ENCODE measurements around the gene HMGB1. TPM values are rescaled to one million over a fixed set of nuclear protein-coding genes. Genes with fewer than 3 reads are reported as not detected.

HMGB1 gene
- total RNA-seq, 1 donor from 2014 or later: 264 TPM

GRCh38 chr13:30421093-30422053, 44.4 kb downstream of the HMGB1 start:
- H3K36me3 Mint-ChIP-seq (ENCODE audit: unreplicated experiment): no peaks in the 10 kb centered on the region
- H3K4me1 Mint-ChIP-seq (ENCODE audit: unreplicated experiment): peaks cover 16% of the 10 kb centered on the region
- peak; percentile 89 for DNase-seq (ENCODE audit: extremely low spot score, unreplicated experiment)
- TF ChIP-seq, protein P1, sequence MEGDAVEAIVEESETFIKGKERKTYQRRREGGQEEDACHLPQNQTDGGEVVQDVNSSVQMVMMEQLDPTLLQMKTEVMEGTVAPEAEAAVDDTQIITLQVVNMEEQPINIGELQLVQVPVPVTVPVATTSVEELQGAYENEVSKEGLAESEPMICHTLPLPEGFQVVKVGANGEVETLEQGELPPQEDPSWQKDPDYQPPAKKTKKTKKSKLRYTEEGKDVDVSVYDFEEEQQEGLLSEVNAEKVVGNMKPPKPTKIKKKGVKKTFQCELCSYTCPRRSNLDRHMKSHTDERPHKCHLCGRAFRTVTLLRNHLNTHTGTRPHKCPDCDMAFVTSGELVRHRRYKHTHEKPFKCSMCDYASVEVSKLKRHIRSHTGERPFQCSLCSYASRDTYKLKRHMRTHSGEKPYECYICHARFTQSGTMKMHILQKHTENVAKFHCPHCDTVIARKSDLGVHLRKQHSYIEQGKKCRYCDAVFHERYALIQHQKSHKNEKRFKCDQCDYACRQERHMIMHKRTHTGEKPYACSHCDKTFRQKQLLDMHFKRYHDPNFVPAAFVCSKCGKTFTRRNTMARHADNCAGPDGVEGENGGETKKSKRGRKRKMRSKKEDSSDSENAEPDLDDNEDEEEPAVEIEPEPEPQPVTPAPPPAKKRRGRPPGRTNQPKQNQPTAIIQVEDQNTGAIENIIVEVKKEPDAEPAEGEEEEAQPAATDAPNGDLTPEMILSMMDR (IDR thresholded peaks at IDR 0.05): no peak
- H3K27me3 Mint-ChIP-seq (ENCODE audit: unreplicated experiment): no peaks in the 10 kb centered on the region
- peak overlapping the region; percentile 91 for H3K27ac Mint-ChIP-seq (ENCODE audit: unreplicated experiment)
- H3K9me3 Mint-ChIP-seq (ENCODE audit: unreplicated experiment): no peaks in the 10 kb centered on the region
- H3K4me3 Mint-ChIP-seq (ENCODE audit: unreplicated experiment): peak overlapping the region; percentile 82

GRCh38 chr13:30418717-30419459, 46.8 kb downstream of the HMGB1 start:
- Mint-ChIP-seq H3K27me3 (ENCODE audit: unreplicated experiment) (no peaks in the 10 kb centered on the region), H3K27ac (ENCODE audit: unreplicated experiment) (no peak overlapping the region), H3K36me3 (ENCODE audit: unreplicated experiment) (no peaks in the 10 kb centered on the region), H3K4me3 (ENCODE audit: unreplicated experiment) (no peak overlapping the region), H3K4me1 (ENCODE audit: unreplicated experiment) (peaks cover 16% of the 10 kb centered on the region), H3K9me3 (ENCODE audit: unreplicated experiment) (no peaks in the 10 kb centered on the region)
- TF ChIP-seq, protein P1 (IDR thresholded peaks at IDR 0.05): no peak
- DNase-seq (ENCODE audit: extremely low spot score, unreplicated experiment): no peak

- Mint-ChIP-seq H3K27ac (ENCODE audit: unreplicated experiment) (no peak overlapping the region), H3K4me3 (ENCODE audit: unreplicated experiment) (no peak overlapping the region), H3K36me3 (ENCODE audit: unreplicated experiment) (no peaks in the 10 kb centered on the region), H3K27me3 (ENCODE audit: unreplicated experiment) (no peaks in the 10 kb centered on the region), H3K9me3 (ENCODE audit: unreplicated experiment) (no peaks in the 10 kb centered on the region), H3K4me1 (ENCODE audit: unreplicated experiment) (peaks cover 16% of the 10 kb centered on the region)
- DNase-seq (ENCODE audit: extremely low spot score, unreplicated experiment): no peak
- TF ChIP-seq, protein P1 (IDR thresholded peaks at IDR 0.05): no peak
Measured at GRCh38 chr13:30418075-30418716, 47.5 kb downstream of the HMGB1 start.

GRCh38 chr13:30416471-30416870, 49.3 kb downstream of the HMGB1 start:
- Mint-ChIP-seq H3K9me3 (ENCODE audit: unreplicated experiment) (no peaks in the 10 kb centered on the region), H3K4me3 (ENCODE audit: unreplicated experiment) (no peak overlapping the region), H3K36me3 (ENCODE audit: unreplicated experiment) (no peaks in the 10 kb centered on the region), H3K27ac (ENCODE audit: unreplicated experiment) (no peak overlapping the region), H3K27me3 (ENCODE audit: unreplicated experiment) (no peaks in the 10 kb centered on the region), H3K4me1 (ENCODE audit: unreplicated experiment) (peaks cover 13% of the 10 kb centered on the region)
- TF ChIP-seq, protein P1 (IDR thresholded peaks at IDR 0.05): no peak
- DNase-seq (ENCODE audit: extremely low spot score, unreplicated experiment): no peak

All from osteocyte (in vitro differentiated cells).